Measurements from ENCODE around the gene USP14.

GRCh38 chr18:213966-214365 lies 55.6 kb downstream of the USP14 start:
- TF ChIP-seq POLR2A (IDR thresholded peaks at IDR 0.05; ENCODE audit: borderline replicate concordance, extremely low read depth, insufficient read depth, insufficient read length): no peak
- TF ChIP-seq CTCF (IDR thresholded peaks at IDR 0.05 in 2 of 3, conservative IDR thresholded peaks at IDR 0.05 in 1 of 3; ENCODE audit: borderline replicate concordance in 1 of 3, insufficient read depth in 1 of 3, low read depth in 2 of 3, low read length in 2 of 3): no peak
- no peak for TF ChIP-seq CBX3 (IDR thresholded peaks at IDR 0.05; ENCODE audit: low read depth)
- no peak for TF ChIP-seq CEBPB (IDR thresholded peaks at IDR 0.05; ENCODE audit: low read depth)
- no peak for TF ChIP-seq EZH2 (IDR thresholded peaks at IDR 0.05)
- TF ChIP-seq REST (IDR thresholded peaks at IDR 0.05; ENCODE audit: low read depth): no peak
- no peak for TF ChIP-seq TCF7L2 (IDR thresholded peaks at IDR 0.05; ENCODE audit: borderline replicate concordance, extremely low read depth, insufficient read depth, insufficient read length)
- TF ChIP-seq POLR2AphosphoS5 (IDR thresholded peaks at IDR 0.05; ENCODE audit: low read depth, low read length): no peak
- no peak for TF ChIP-seq SIN3A (IDR thresholded peaks at IDR 0.05; ENCODE audit: low read depth)
- TF ChIP-seq ZFX (IDR thresholded peaks at IDR 0.05): no peak
- TF ChIP-seq MAX (IDR thresholded peaks at IDR 0.05): no peak
- TF ChIP-seq JUND (IDR thresholded peaks at IDR 0.05): no peak
- TF ChIP-seq RAD21 (IDR thresholded peaks at IDR 0.05; ENCODE audit: low read depth): no peak
